CD14-positive monocyte (primary cell): ENCODE data around the gene SEC23A. TPM values are rescaled to one million over a fixed set of nuclear protein-coding genes. Genes with fewer than 3 reads are reported as not detected.

Source experiments
- DNase-seq, 3 donors: peaks; one replicate each; pipeline ENCODE4 v3.0.0-alpha.2; 2011 to 2022
- H2AFZ ChIP-seq: 2 replicates; pipeline ENCODE4 v1.6.0; 2012; ENCODE audit warnings: mild to moderate bottlenecking, low read depth, low read length, inconsistent platforms; ENCODE audit not compliant: insufficient read depth, poor library complexity, severe bottlenecking
- H3K27ac ChIP-seq, 2 donors: 1 replicate in 1 of 2; 2 replicates in 1 of 2; pipeline ENCODE4 v1.5.1; 2012 to 2013; ENCODE audit warnings: low read length in 2 of 2, control low read depth in 1 of 2, inconsistent platforms in 1 of 2, low read depth in 1 of 2, mild to moderate bottlenecking in 1 of 2
- H3K27me3 ChIP-seq, 2 donors: one replicate each; pipeline versions ENCODE4 v1.6.0 to v1.6.1; 2011 to 2013; ENCODE audit warnings: low read length in 2 of 2; ENCODE audit not compliant: control insufficient read depth in 2 of 2, insufficient read depth in 2 of 2
- H3K36me3 ChIP-seq, 2 donors: replicated peaks in 1 of 2; 1 replicate in 1 of 2; 2 replicates in 1 of 2; pipeline versions ENCODE4 v1.5.1 to v1.6.1; 2012 to 2013; ENCODE audit warnings: low read length in 2 of 2, control low read depth in 1 of 2, inconsistent platforms in 1 of 2, mild to moderate bottlenecking in 1 of 2; ENCODE audit not compliant: insufficient read depth in 2 of 2, control insufficient read depth in 1 of 2
- H3K4me1 ChIP-seq, 2 donors: 1 replicate in 1 of 2; 2 replicates in 1 of 2; pipeline versions ENCODE4 v1.5.1 to v1.6.1; 2012 to 2013; ENCODE audit warnings: low read length in 2 of 2, control low read depth in 1 of 2, inconsistent platforms in 1 of 2, mild to moderate bottlenecking in 1 of 2, moderate library complexity in 1 of 2; ENCODE audit not compliant: insufficient read depth in 2 of 2, control insufficient read depth in 1 of 2
- H3K4me2 ChIP-seq: replicated peaks from 2 replicates; pipeline ENCODE3; 2012; ENCODE audit warnings: low read length, moderate library complexity, mild to moderate bottlenecking; ENCODE audit not compliant: poor library complexity, severe bottlenecking; ENCODE audit errors: extremely low read depth
- H3K4me3 ChIP-seq, 3 experiments: fragments of 200-600 bp in 1 of 3; sonication (generic) in 1 of 3; replicated peaks in 1 of 3; 1 replicate in 2 of 3; 2 replicates in 1 of 3; pipeline ENCODE4 v1.5.1; 2011 to 2013; ENCODE audit warnings: low read length in 3 of 3, mild to moderate bottlenecking in 3 of 3, control low read depth in 2 of 3, low read depth in 2 of 3, inconsistent platforms in 1 of 3, moderate library complexity in 1 of 3
- H3K79me2 ChIP-seq: 2 replicates; pipeline ENCODE4 v1.6.0; 2012; ENCODE audit warnings: mild to moderate bottlenecking, control low read depth, inconsistent platforms, low read length, moderate library complexity; ENCODE audit not compliant: insufficient read depth
- H3K9ac ChIP-seq: 2 replicates; pipeline ENCODE4 v1.6.0; 2017; ENCODE audit warnings: low read length, mild to moderate bottlenecking; ENCODE audit not compliant: insufficient read depth, poor library complexity, severe bottlenecking
- H3K9me3 ChIP-seq, 2 donors: replicated peaks in 1 of 2; 1 replicate in 1 of 2; 2 replicates in 1 of 2; pipeline versions ENCODE4 v1.5.1 to v1.6.1; 2012 to 2013; ENCODE audit warnings: low read length in 2 of 2, control low read depth in 1 of 2; ENCODE audit not compliant: control insufficient read depth in 1 of 2, insufficient read depth in 1 of 2
- H4K20me1 ChIP-seq: 2 replicates; pipeline ENCODE4 v1.6.0; 2012; ENCODE audit warnings: mild to moderate bottlenecking, low read length, control low read depth, moderate library complexity; ENCODE audit not compliant: insufficient read depth
- H3K27ac Mint-ChIP-seq, 7 donors: one replicate each; pipeline ENCODE4 v1.8.0; 2020; ENCODE audit warnings: mild to moderate bottlenecking in 7 of 7, mixed read lengths in 7 of 7, moderate library complexity in 6 of 7, inconsistent platforms in 2 of 7
- H3K27me3 Mint-ChIP-seq, 3 donors: one replicate each; pipeline ENCODE4 v1.8.0; 2021 to 2022; ENCODE audit warnings: low read depth in 3 of 3, mild to moderate bottlenecking in 3 of 3, mixed read lengths in 3 of 3, moderate library complexity in 3 of 3, inconsistent platforms in 1 of 3
- H3K36me3 Mint-ChIP-seq, 2 donors: one replicate each; pipeline ENCODE4 v1.8.0; 2020; ENCODE audit warnings: mixed read lengths in 2 of 2, inconsistent platforms in 1 of 2, mild to moderate bottlenecking in 1 of 2
- H3K4me1 Mint-ChIP-seq: one replicate; pipeline ENCODE4 v1.8.0; 2020; ENCODE audit warnings: mild to moderate bottlenecking, mixed read lengths
- H3K4me3 Mint-ChIP-seq, 2 donors: one replicate each; pipeline ENCODE4 v1.8.0; 2020; ENCODE audit warnings: mild to moderate bottlenecking in 2 of 2, mixed read lengths in 2 of 2, moderate library complexity in 1 of 2
- H3K9me3 Mint-ChIP-seq, 7 donors: one replicate each; pipeline ENCODE4 v1.8.0; 2020 to 2022; ENCODE audit warnings: mixed read lengths in 7 of 7, mild to moderate bottlenecking in 6 of 7, moderate library complexity in 6 of 7, inconsistent platforms in 2 of 7
- CTCF ChIP-seq: fragments of 200-600 bp; IDR thresholded peaks from one replicate; pipeline ENCODE4 v1.8.0; 2022; ENCODE audit warnings: antibody characterized with exemption, mild to moderate bottlenecking
- WGBS: methylation state at CpG from one replicate; pipeline ENCODE4 v1.1.5; 2013; ENCODE audit warnings: missing lambda C conversion rate; ENCODE audit not compliant: insufficient coverage; 5-methylcytosine and 5-hydroxymethylcytosine counted together
- intact Hi-C, 2 donors: fragments of 100-400 bp; cut with micrococcal nuclease; formaldehyde crosslinking; loops; one replicate each; pipeline versions ENCODE4 v1.15.0 to v1.15.1; 2023
- polyA plus RNA-seq, 3 donors: library from polyadenylated mRNA; depleted of rRNA in 1 of 3; unstranded in 2 of 3; stranded (reverse) in 1 of 3; fragments of 300-500 nt in 2 of 3; fragments of >200 nt in 1 of 3; fragmentation: Illumina TruSeq in 2 of 3; gene quantifications; 1 replicate in 2 of 3; 2 replicates in 1 of 3; pipeline ENCODE4 v1.2.3, GENCODE V29; 2012 to 2021

Gene SEC23A
- polyA plus RNA-seq, 3 donors: 13.8 to 37.3 (median 36.4) TPM

GRCh38 chr14:39038542-39038941 is 64.5 kb downstream of the SEC23A start:
- Mint-ChIP-seq H3K36me3 (peaks cover 28 to 39% of the 10 kb centered on the region in 2 donors), H3K27ac (no peak overlapping the region), H3K9me3 (no peaks in the 10 kb centered on the region), H3K27me3 (no peaks in the 10 kb centered on the region), H3K4me3 (no peak overlapping the region), H3K4me1 (no peaks in the 10 kb centered on the region)
- H3K79me2 ChIP-seq: no peaks in the 10 kb centered on the region
- H3K27ac ChIP-seq: no peak overlapping the region
- no peaks in the 10 kb centered on the region for H3K4me1 ChIP-seq
- no peak overlapping the region for H3K4me3 ChIP-seq
- H4K20me1 ChIP-seq: no peaks in the 10 kb centered on the region
- no peak overlapping the region for H3K4me2 ChIP-seq
- H3K9me3 ChIP-seq: no peaks in the 10 kb centered on the region
- DNase-seq: no peak
- intact Hi-C loops: no loop called here
- no CpG with 5 or more reads among the region's 2 CpGs for WGBS
- H3K36me3 ChIP-seq: peaks cover 80 to 94% of the 10 kb centered on the region in 2 donors
- no peak overlapping the region for H2AFZ ChIP-seq
- TF ChIP-seq CTCF: no peak
- no peak overlapping the region for H3K9ac ChIP-seq
- no peaks in the 10 kb centered on the region for H3K27me3 ChIP-seq

GRCh38 chr14:39036760-39037159 is 66.3 kb downstream of the SEC23A start:
- no peak overlapping the region for H3K4me3 Mint-ChIP-seq
- intact Hi-C loops: no loop called here
- H3K9ac ChIP-seq: no peak overlapping the region
- no peak overlapping the region for H3K27ac Mint-ChIP-seq
- H3K9me3 ChIP-seq: no peaks in the 10 kb centered on the region
- no peak overlapping the region for H3K4me3 ChIP-seq
- H3K9me3 Mint-ChIP-seq: no peaks in the 10 kb centered on the region
- peaks cover 28 to 41% of the 10 kb centered on the region in 2 donors for H3K36me3 Mint-ChIP-seq
- H3K4me1 Mint-ChIP-seq: no peaks in the 10 kb centered on the region
- DNase-seq: no peak
- TF ChIP-seq CTCF: no peak
- WGBS: 98% methylated on average over 5 of the region's 5 CpGs
- H3K27me3 ChIP-seq: no peaks in the 10 kb centered on the region
- no peaks in the 10 kb centered on the region for H3K27me3 Mint-ChIP-seq
- no peaks in the 10 kb centered on the region for H3K4me1 ChIP-seq
- no peaks in the 10 kb centered on the region for H3K79me2 ChIP-seq
- H3K27ac ChIP-seq: no peak overlapping the region
- H3K4me2 ChIP-seq: no peak overlapping the region
- H3K36me3 ChIP-seq: peaks cover 80 to 94% of the 10 kb centered on the region in 2 donors
- H2AFZ ChIP-seq: no peak overlapping the region
- no peaks in the 10 kb centered on the region for H4K20me1 ChIP-seq
